ELF-1 (cell line): ENCODE data around the gene FA2H.
"Not testable (repeated sequence)": the region's sequence is repeated elsewhere in the genome, so short reads cannot be mapped to it uniquely, and the experiment has no call there.

Source experiments
- DNase-seq: peaks from one replicate; pipeline ENCODE4 v3.0.0-alpha.2; 2016; ENCODE audit warnings: low read depth, low spot score

The FA2H gene

GRCh38 chr16:74774223-74775139 lies at the start of gene FA2H:
TSS of gene FA2H (minus strand) at chr16:74774820. CDS start at chr16:74774755, 65 bp downstream.
- DNase-seq = peak; percentile 94

- peak; percentile 26 for DNase-seq
Measured at GRCh38 chr16:74817851-74818250, 43.2 kb upstream of the FA2H start.

GRCh38 chr16:74813109-74813641 lies 38.6 kb upstream of the FA2H start:
- peak; percentile 94 for DNase-seq

- no peak for DNase-seq
Measured at GRCh38 chr16:74811911-74812310, 37.3 kb upstream of the FA2H start.

- DNase-seq = peak; percentile 22
Measured at GRCh38 chr16:74811216-74811615, 36.6 kb upstream of the FA2H start.

GRCh38 chr16:74807052-74807646 lies 32.5 kb upstream of the FA2H start:
- no peak for DNase-seq

GRCh38 chr16:74800216-74800871 lies 25.7 kb upstream of the FA2H start:
- DNase-seq = no peak

GRCh38 chr16:74797414-74797813 lies 22.8 kb upstream of the FA2H start:
- no peak for DNase-seq

GRCh38 chr16:74795104-74795503 lies 20.5 kb upstream of the FA2H start:
- DNase-seq = no peak

- DNase-seq = no peak
Measured at GRCh38 chr16:74794668-74795067, 20.0 kb upstream of the FA2H start.

- no peak for DNase-seq
Measured at GRCh38 chr16:74793571-74793970, 19.0 kb upstream of the FA2H start.

- DNase-seq = no peak
Measured at GRCh38 chr16:74792225-74792624, 17.6 kb upstream of the FA2H start.

- DNase-seq = not testable (repeated sequence)
Measured at GRCh38 chr16:74791749-74792148, 17.1 kb upstream of the FA2H start.

- no peak for DNase-seq
Measured at GRCh38 chr16:74788108-74788507, 13.5 kb upstream of the FA2H start.

- no peak for DNase-seq
Measured at GRCh38 chr16:74785031-74785430, 10.4 kb upstream of the FA2H start.

GRCh38 chr16:74778646-74779045 lies 4.0 kb upstream of the FA2H start:
- DNase-seq = no peak

GRCh38 chr16:74776926-74777325 lies 2.3 kb upstream of the FA2H start:
- no peak for DNase-seq

- no peak for DNase-seq
Measured at GRCh38 chr16:74775255-74775654, 635 bp upstream of the FA2H start.

- DNase-seq = no peak
Measured at GRCh38 chr16:74773446-74774222, 986 bp downstream of the FA2H start.

GRCh38 chr16:74771656-74772315 lies 2.8 kb downstream of the FA2H start:
- no peak for DNase-seq
